ENCODE data around the gene ENKD1.
A peak's percentile ranks its signal among the peaks of the same experiment; 100 is the strongest.
"Not testable (repeated sequence)": the region's sequence is repeated elsewhere in the genome, so short reads cannot be mapped to it uniquely, and the experiment has no call there.

ENKD1 gene

GRCh38 chr16:67666559-67667452 is at the start of gene ENKD1, which contains the start of gene C16orf86:
Gene ENKD1, minus strand, starts transcription at chr16:67666750. Its CDS starts 308 bp downstream, at chr16:67666442.
Gene C16orf86, plus strand, starts transcription at chr16:67666814. Its CDS starts 157 bp downstream, at chr16:67666971.
- H3K4me3 ChIP-seq (ENCODE audit: low read depth, low read length) = peak within 1 kb of the TSS; percentile 67
- no peak for DNase-seq (ENCODE audit: low read depth)

- no peak for DNase-seq (ENCODE audit: low read depth)
- H3K4me3 ChIP-seq (ENCODE audit: low read depth, low read length) = no peak overlapping the region
These were observed 49.5 kb upstream of the ENKD1 start for GRCh38 chr16:67716097-67716496.

- DNase-seq (ENCODE audit: low read depth) = no peak
- H3K4me3 ChIP-seq (ENCODE audit: low read depth, low read length) = no peak overlapping the region
These were observed 48.0 kb upstream of the ENKD1 start for GRCh38 chr16:67714522-67714921.

GRCh38 chr16:67713647-67714273 is 47.2 kb upstream of the ENKD1 start:
- no peak for DNase-seq (ENCODE audit: low read depth)
- no peak overlapping the region for H3K4me3 ChIP-seq (ENCODE audit: low read depth, low read length)

GRCh38 chr16:67710607-67711006 is 44.1 kb upstream of the ENKD1 start:
- no peak overlapping the region for H3K4me3 ChIP-seq (ENCODE audit: low read depth, low read length)
- DNase-seq (ENCODE audit: low read depth) = no peak

- no peak for DNase-seq (ENCODE audit: low read depth)
- H3K4me3 ChIP-seq (ENCODE audit: low read depth, low read length) = no peak overlapping the region
These were observed 42.5 kb upstream of the ENKD1 start for GRCh38 chr16:67709050-67709449.

GRCh38 chr16:67708368-67708771 is 41.8 kb upstream of the ENKD1 start:
- H3K4me3 ChIP-seq (ENCODE audit: low read depth, low read length) = no peak overlapping the region
- no peak for DNase-seq (ENCODE audit: low read depth)

- DNase-seq (ENCODE audit: low read depth) = no peak
These were observed 41.2 kb upstream of the ENKD1 start for GRCh38 chr16:67707790-67708189.

GRCh38 chr16:67707210-67707609 is 40.7 kb upstream of the ENKD1 start:
- no peak for DNase-seq (ENCODE audit: low read depth)
- H3K4me3 ChIP-seq (ENCODE audit: low read depth, low read length) = no peak overlapping the region

More at GRCh38 chr16:67707790-67708189, 41.2 kb upstream of the ENKD1 start:
- H3K4me3 ChIP-seq (ENCODE audit: low read depth, low read length) = no peak overlapping the region

- DNase-seq (ENCODE audit: low read depth) = no peak
- H3K4me3 ChIP-seq (ENCODE audit: low read depth, low read length) = no peak overlapping the region
These were observed 37.6 kb upstream of the ENKD1 start for GRCh38 chr16:67704110-67704509.

- DNase-seq (ENCODE audit: low read depth) = no peak
These were observed 37.1 kb upstream of the ENKD1 start for GRCh38 chr16:67703626-67704025.

GRCh38 chr16:67702130-67702529 is 35.6 kb upstream of the ENKD1 start:
- no peak overlapping the region for H3K4me3 ChIP-seq (ENCODE audit: low read depth, low read length)
- no peak for DNase-seq (ENCODE audit: low read depth)

More at GRCh38 chr16:67703626-67704025, 37.1 kb upstream of the ENKD1 start:
- H3K4me3 ChIP-seq (ENCODE audit: low read depth, low read length) = no peak overlapping the region

- H3K4me3 ChIP-seq (ENCODE audit: low read depth, low read length) = no peak overlapping the region
- DNase-seq (ENCODE audit: low read depth) = no peak
These were observed 34.9 kb upstream of the ENKD1 start for GRCh38 chr16:67701420-67701819.

- no peak for DNase-seq (ENCODE audit: low read depth)
- H3K4me3 ChIP-seq (ENCODE audit: low read depth, low read length) = no peak overlapping the region
These were observed 32.7 kb upstream of the ENKD1 start for GRCh38 chr16:67699265-67699664.

- DNase-seq (ENCODE audit: low read depth) = no peak
- H3K4me3 ChIP-seq (ENCODE audit: low read depth, low read length) = no peak overlapping the region
These were observed 31.1 kb upstream of the ENKD1 start for GRCh38 chr16:67697422-67698185.

GRCh38 chr16:67694611-67695010 is 28.1 kb upstream of the ENKD1 start:
- DNase-seq (ENCODE audit: low read depth) = no peak
- H3K4me3 ChIP-seq (ENCODE audit: low read depth, low read length) = no peak overlapping the region

- DNase-seq (ENCODE audit: low read depth); H3K4me3 ChIP-seq (ENCODE audit: low read depth, low read length): not testable (repeated sequence)
These were observed 27.2 kb upstream of the ENKD1 start for GRCh38 chr16:67693517-67694285.

- H3K4me3 ChIP-seq (ENCODE audit: low read depth, low read length) = no peak overlapping the region
- DNase-seq (ENCODE audit: low read depth) = no peak
These were observed 19.0 kb upstream of the ENKD1 start for GRCh38 chr16:67685388-67686112.

- H3K4me3 ChIP-seq (ENCODE audit: low read depth, low read length) = no peak overlapping the region
- DNase-seq (ENCODE audit: low read depth) = no peak
These were observed 17.2 kb upstream of the ENKD1 start for GRCh38 chr16:67683767-67684166.

Data from skeletal muscle cell (primary cell).